KOPT-K1 (cell line): Measurements from ENCODE around the gene LRRC18.

Experiments
- H3K27ac ChIP-seq: fragments of 200-600 bp; sonication (generic); 2 replicates; pipeline ENCODE4 v1.5.1; 2016; ENCODE audit warnings: antibody characterized with exemption, mild to moderate bottlenecking, low read depth, low read length; ENCODE audit not compliant: poor library complexity, severe bottlenecking
- H3K36me3 ChIP-seq: fragments of 200-600 bp; sonication (generic); 2 replicates; pipeline ENCODE4 v1.5.1; 2017; ENCODE audit warnings: antibody characterized with exemption, mild to moderate bottlenecking, low read length, moderate library complexity; ENCODE audit not compliant: insufficient read depth
- H3K9me3 ChIP-seq: fragments of 200-600 bp; sonication (generic); 2 replicates; pipeline ENCODE4 v1.5.1; 2017; ENCODE audit warnings: antibody characterized with exemption, low read length, mild to moderate bottlenecking; ENCODE audit not compliant: insufficient read depth, poor library complexity, severe bottlenecking

LRRC18 gene

GRCh38 chr10:48884179-48885045, 55.2 kb downstream of the LRRC18 start:
- H3K36me3 ChIP-seq: no peaks in the 10 kb centered on the region
- no peak overlapping the region for H3K27ac ChIP-seq
- no peaks in the 10 kb centered on the region for H3K9me3 ChIP-seq

- Histone ChIP-seq H3K9me3 (no peaks in the 10 kb centered on the region), H3K36me3 (no peaks in the 10 kb centered on the region), H3K27ac (no peak overlapping the region)
Observed at GRCh38 chr10:48883701-48884100, 55.9 kb downstream of the LRRC18 start.

DNA sequence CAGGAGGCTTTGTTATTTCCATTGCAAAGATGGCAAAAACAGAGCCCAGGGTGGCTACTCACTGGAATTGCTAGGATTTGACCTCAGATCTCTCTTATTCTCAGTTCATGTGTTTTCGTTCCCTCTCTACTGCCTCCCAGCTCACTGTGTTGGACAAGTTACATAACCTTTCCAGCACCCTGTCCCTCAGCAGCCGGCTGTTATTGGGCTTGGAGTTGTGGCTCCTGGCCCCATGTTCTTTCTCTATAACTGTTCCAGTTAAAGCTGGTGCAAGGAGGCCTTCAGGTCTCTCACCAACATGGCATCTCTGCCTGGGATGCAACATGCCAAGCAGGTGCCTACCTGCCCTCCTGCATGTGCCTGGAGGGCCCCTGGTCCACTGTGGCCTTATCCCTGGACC, 56.8 kb downstream of the LRRC18 start:
- H3K36me3 ChIP-seq: no peaks in the 10 kb centered on the region
- H3K9me3 ChIP-seq: no peaks in the 10 kb centered on the region
- no peak overlapping the region for H3K27ac ChIP-seq

DNA sequence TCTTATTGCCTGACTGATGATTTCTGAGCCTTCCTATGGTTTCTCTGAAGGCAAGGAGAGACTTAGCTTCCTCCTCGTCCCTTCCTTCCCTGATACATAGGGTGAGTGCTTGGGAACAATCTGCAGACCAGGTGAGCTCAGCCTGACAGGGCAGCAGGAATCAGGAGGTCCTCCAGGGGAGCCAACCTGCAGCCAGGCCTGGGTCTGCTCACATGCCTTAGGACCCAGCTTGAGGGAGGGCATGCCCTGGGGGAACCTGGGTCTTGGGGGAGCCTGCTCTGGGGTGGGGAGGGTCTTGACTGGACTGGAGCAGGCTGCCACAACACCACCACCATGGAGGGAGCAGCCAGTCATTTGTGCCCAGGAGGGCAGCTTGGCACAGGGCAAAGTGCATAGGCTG, 57.7 kb downstream of the LRRC18 start:
- no peaks in the 10 kb centered on the region for H3K9me3 ChIP-seq

GRCh38 chr10:48880016-48880705, 59.5 kb downstream of the LRRC18 start:
- no peaks in the 10 kb centered on the region for H3K9me3 ChIP-seq
- no peaks in the 10 kb centered on the region for H3K36me3 ChIP-seq
- no peak overlapping the region for H3K27ac ChIP-seq

More for the DNA sequence above, 57.7 kb downstream of the LRRC18 start:
- Histone ChIP-seq H3K36me3 (no peaks in the 10 kb centered on the region), H3K27ac (no peak overlapping the region)

GRCh38 chr10:48879451-48879850, 60.2 kb downstream of the LRRC18 start:
- Histone ChIP-seq H3K9me3 (no peaks in the 10 kb centered on the region), H3K27ac (no peak overlapping the region), H3K36me3 (no peaks in the 10 kb centered on the region)

DNA sequence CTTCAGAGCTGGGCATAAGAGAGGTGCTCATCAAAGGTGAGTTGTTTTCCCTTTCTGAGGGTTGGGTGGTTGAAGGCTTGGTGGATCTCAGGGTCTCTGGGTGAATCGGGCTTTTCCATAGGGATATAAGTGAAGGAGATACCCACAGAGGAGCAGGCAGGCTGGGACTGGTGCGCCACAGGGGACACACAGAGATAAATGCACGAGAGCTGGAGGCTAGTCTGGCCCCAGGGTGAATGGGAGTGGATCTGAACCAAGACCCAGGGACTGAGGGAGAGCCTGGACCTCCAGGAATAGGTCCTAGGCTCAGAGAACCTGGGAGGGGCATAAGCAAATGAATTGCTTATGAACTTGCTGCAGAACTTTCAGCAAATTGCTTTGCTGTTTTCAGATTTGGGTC, 61.5 kb downstream of the LRRC18 start:
- no peak overlapping the region for H3K27ac ChIP-seq
- no peaks in the 10 kb centered on the region for H3K36me3 ChIP-seq
- no peaks in the 10 kb centered on the region for H3K9me3 ChIP-seq

DNA sequence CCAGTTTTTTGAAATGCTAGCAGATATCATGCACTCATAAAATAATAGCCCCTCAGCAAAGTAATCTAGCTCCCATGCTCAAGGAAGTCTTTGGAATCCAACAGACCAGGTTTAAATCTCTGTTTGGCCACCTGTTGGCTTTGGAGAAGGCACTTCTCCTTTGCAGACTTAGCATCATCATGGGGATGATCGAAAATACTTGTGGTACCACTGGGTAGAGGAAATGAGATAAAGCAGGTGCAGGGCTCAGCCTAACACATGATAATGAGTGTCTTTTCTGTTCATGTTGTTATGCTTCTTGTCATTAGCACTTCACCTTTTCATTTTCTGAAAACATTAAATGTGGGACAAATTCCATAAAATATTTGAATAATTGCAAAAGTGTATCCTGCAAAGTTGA, 67.4 kb downstream of the LRRC18 start:
- H3K9me3 ChIP-seq: no peaks in the 10 kb centered on the region
- no peak overlapping the region for H3K27ac ChIP-seq
- no peaks in the 10 kb centered on the region for H3K36me3 ChIP-seq
